ENCODE data around the gene FANCE.

- TF ChIP-seq, protein P1, sequence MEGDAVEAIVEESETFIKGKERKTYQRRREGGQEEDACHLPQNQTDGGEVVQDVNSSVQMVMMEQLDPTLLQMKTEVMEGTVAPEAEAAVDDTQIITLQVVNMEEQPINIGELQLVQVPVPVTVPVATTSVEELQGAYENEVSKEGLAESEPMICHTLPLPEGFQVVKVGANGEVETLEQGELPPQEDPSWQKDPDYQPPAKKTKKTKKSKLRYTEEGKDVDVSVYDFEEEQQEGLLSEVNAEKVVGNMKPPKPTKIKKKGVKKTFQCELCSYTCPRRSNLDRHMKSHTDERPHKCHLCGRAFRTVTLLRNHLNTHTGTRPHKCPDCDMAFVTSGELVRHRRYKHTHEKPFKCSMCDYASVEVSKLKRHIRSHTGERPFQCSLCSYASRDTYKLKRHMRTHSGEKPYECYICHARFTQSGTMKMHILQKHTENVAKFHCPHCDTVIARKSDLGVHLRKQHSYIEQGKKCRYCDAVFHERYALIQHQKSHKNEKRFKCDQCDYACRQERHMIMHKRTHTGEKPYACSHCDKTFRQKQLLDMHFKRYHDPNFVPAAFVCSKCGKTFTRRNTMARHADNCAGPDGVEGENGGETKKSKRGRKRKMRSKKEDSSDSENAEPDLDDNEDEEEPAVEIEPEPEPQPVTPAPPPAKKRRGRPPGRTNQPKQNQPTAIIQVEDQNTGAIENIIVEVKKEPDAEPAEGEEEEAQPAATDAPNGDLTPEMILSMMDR (conservative IDR thresholded peaks at IDR 0.05; ENCODE audit: low read depth in 2 of 2) = no peak
- TF ChIP-seq POLR2AphosphoS5 (IDR thresholded peaks at IDR 0.05; ENCODE audit: low read depth) = no peak
- TF ChIP-seq EZH2 (IDR thresholded peaks at IDR 0.05; ENCODE audit: low read depth, unreplicated experiment) = no peak
- TF ChIP-seq JUNB (IDR thresholded peaks at IDR 0.05; ENCODE audit: unreplicated experiment) = no peak
- TF ChIP-seq, protein P2, sequence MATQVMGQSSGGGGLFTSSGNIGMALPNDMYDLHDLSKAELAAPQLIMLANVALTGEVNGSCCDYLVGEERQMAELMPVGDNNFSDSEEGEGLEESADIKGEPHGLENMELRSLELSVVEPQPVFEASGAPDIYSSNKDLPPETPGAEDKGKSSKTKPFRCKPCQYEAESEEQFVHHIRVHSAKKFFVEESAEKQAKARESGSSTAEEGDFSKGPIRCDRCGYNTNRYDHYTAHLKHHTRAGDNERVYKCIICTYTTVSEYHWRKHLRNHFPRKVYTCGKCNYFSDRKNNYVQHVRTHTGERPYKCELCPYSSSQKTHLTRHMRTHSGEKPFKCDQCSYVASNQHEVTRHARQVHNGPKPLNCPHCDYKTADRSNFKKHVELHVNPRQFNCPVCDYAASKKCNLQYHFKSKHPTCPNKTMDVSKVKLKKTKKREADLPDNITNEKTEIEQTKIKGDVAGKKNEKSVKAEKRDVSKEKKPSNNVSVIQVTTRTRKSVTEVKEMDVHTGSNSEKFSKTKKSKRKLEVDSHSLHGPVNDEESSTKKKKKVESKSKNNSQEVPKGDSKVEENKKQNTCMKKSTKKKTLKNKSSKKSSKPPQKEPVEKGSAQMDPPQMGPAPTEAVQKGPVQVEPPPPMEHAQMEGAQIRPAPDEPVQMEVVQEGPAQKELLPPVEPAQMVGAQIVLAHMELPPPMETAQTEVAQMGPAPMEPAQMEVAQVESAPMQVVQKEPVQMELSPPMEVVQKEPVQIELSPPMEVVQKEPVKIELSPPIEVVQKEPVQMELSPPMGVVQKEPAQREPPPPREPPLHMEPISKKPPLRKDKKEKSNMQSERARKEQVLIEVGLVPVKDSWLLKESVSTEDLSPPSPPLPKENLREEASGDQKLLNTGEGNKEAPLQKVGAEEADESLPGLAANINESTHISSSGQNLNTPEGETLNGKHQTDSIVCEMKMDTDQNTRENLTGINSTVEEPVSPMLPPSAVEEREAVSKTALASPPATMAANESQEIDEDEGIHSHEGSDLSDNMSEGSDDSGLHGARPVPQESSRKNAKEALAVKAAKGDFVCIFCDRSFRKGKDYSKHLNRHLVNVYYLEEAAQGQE (IDR thresholded peaks at IDR 0.05; ENCODE audit: unreplicated experiment) = no peak
- TF ChIP-seq NANOG (IDR thresholded peaks at IDR 0.05; ENCODE audit: borderline replicate concordance) = no peak
- TF ChIP-seq, protein P3, sequence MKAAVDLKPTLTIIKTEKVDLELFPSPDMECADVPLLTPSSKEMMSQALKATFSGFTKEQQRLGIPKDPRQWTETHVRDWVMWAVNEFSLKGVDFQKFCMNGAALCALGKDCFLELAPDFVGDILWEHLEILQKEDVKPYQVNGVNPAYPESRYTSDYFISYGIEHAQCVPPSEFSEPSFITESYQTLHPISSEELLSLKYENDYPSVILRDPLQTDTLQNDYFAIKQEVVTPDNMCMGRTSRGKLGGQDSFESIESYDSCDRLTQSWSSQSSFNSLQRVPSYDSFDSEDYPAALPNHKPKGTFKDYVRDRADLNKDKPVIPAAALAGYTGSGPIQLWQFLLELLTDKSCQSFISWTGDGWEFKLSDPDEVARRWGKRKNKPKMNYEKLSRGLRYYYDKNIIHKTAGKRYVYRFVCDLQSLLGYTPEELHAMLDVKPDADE (IDR thresholded peaks at IDR 0.05) = no peak
Observed at GRCh38 chr6:35470663-35471120, 18.6 kb downstream of the FANCE start.
